HL-60 (cell line): Measurements from ENCODE around the gene PRKX.

ENCODE experiments used
- GABPA ChIP-seq: IDR thresholded peaks from 2 replicates; pipeline ENCODE4 v1.6.1; 2012; ENCODE audit warnings: low read depth
- POLR2AphosphoS5 ChIP-seq: IDR thresholded peaks from 2 replicates; pipeline ENCODE4 v1.6.1; 2012; ENCODE audit warnings: low read depth
- SPI1 ChIP-seq: IDR thresholded peaks from 2 replicates; pipeline ENCODE4 v1.6.1; 2012; ENCODE audit warnings: low read depth, mild to moderate bottlenecking, borderline replicate concordance
- TF ChIP-seq, protein P1 (sequence below): IDR thresholded peaks from one replicate; pipeline ENCODE4 v1.5.1; 2011; ENCODE audit warnings: low read length, control low read depth, inconsistent platforms; ENCODE audit not compliant: insufficient read depth
- TF ChIP-seq, protein P2 (sequence below): IDR thresholded peaks from 2 replicates; pipeline ENCODE4 v1.6.1; 2012; ENCODE audit warnings: low read depth; ENCODE audit not compliant: insufficient replicate concordance

DNA sequence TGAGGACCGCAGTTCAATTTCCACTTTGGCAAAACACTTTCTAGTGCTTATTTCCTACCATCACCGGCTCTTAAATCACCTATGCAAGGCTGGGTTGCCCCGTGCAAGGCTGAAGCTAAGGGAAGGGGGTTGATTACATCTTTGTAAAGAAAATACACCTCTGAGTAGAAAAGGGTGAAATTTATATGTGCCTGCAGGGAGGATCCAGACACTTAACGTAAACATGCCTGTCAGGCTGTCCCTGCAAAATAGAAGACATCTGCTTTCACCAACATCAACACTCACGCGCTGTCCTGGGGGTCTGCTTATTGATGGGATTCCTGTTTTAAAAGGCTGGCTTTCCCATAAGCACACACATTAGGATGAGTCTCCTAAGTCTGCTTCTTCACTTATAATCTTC, 92.0 kb downstream of the PRKX start:
- TF ChIP-seq, protein P1, sequence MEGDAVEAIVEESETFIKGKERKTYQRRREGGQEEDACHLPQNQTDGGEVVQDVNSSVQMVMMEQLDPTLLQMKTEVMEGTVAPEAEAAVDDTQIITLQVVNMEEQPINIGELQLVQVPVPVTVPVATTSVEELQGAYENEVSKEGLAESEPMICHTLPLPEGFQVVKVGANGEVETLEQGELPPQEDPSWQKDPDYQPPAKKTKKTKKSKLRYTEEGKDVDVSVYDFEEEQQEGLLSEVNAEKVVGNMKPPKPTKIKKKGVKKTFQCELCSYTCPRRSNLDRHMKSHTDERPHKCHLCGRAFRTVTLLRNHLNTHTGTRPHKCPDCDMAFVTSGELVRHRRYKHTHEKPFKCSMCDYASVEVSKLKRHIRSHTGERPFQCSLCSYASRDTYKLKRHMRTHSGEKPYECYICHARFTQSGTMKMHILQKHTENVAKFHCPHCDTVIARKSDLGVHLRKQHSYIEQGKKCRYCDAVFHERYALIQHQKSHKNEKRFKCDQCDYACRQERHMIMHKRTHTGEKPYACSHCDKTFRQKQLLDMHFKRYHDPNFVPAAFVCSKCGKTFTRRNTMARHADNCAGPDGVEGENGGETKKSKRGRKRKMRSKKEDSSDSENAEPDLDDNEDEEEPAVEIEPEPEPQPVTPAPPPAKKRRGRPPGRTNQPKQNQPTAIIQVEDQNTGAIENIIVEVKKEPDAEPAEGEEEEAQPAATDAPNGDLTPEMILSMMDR, result no peak
- TF ChIP-seq SPI1 (no peak), POLR2AphosphoS5 (no peak), GABPA (no peak)
- TF ChIP-seq, protein P2, sequence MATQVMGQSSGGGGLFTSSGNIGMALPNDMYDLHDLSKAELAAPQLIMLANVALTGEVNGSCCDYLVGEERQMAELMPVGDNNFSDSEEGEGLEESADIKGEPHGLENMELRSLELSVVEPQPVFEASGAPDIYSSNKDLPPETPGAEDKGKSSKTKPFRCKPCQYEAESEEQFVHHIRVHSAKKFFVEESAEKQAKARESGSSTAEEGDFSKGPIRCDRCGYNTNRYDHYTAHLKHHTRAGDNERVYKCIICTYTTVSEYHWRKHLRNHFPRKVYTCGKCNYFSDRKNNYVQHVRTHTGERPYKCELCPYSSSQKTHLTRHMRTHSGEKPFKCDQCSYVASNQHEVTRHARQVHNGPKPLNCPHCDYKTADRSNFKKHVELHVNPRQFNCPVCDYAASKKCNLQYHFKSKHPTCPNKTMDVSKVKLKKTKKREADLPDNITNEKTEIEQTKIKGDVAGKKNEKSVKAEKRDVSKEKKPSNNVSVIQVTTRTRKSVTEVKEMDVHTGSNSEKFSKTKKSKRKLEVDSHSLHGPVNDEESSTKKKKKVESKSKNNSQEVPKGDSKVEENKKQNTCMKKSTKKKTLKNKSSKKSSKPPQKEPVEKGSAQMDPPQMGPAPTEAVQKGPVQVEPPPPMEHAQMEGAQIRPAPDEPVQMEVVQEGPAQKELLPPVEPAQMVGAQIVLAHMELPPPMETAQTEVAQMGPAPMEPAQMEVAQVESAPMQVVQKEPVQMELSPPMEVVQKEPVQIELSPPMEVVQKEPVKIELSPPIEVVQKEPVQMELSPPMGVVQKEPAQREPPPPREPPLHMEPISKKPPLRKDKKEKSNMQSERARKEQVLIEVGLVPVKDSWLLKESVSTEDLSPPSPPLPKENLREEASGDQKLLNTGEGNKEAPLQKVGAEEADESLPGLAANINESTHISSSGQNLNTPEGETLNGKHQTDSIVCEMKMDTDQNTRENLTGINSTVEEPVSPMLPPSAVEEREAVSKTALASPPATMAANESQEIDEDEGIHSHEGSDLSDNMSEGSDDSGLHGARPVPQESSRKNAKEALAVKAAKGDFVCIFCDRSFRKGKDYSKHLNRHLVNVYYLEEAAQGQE, result no peak
